NT2/D1 (cell line): ENCODE results near the gene FADS2.
A peak's percentile ranks its signal among the peaks of the same experiment; 100 is the strongest.

Experiments
- DNase-seq: peaks from one replicate; pipeline ENCODE4 v3.0.0-alpha.2; 2011; ENCODE audit warnings: low read depth, low spot score
- H3K27me3 ChIP-seq: 2 replicates; pipeline ENCODE4 v1.6.0; 2011; ENCODE audit warnings: mild to moderate bottlenecking; ENCODE audit not compliant: insufficient read length, insufficient read depth
- H3K36me3 ChIP-seq: 2 replicates; pipeline ENCODE4 v1.6.1; 2011; ENCODE audit warnings: mild to moderate bottlenecking, low read length, mixed read lengths; ENCODE audit not compliant: insufficient read depth, insufficient read length
- H3K4me1 ChIP-seq: 2 replicates; pipeline ENCODE4 v1.5.1; 2011; ENCODE audit not compliant: insufficient read depth, insufficient read length
- H3K4me3 ChIP-seq: 2 replicates; pipeline ENCODE4 v1.5.1; 2011; ENCODE audit warnings: low read depth; ENCODE audit not compliant: insufficient read length
- H3K9ac ChIP-seq: 2 replicates; pipeline ENCODE4 v1.6.0; 2011; ENCODE audit warnings: low read depth; ENCODE audit not compliant: insufficient read length
- H3K9me3 ChIP-seq: 2 replicates; pipeline ENCODE4 v1.5.1; 2011; ENCODE audit warnings: mild to moderate bottlenecking, low read length; ENCODE audit not compliant: insufficient read depth
- SUZ12 ChIP-seq: IDR thresholded peaks from 2 replicates; pipeline ENCODE4 v1.6.1; 2011; ENCODE audit not compliant: insufficient read length, insufficient read depth; ENCODE audit errors: extremely low read depth
- YY1 ChIP-seq: IDR thresholded peaks from 2 replicates; pipeline ENCODE4 v1.6.1; 2011; ENCODE audit not compliant: insufficient read length, insufficient read depth
- ZNF274 ChIP-seq: IDR thresholded peaks from 2 replicates; pipeline ENCODE4 v1.6.1; 2011; ENCODE audit warnings: mild to moderate bottlenecking, low read depth, low read length

The FADS2 gene

DNA sequence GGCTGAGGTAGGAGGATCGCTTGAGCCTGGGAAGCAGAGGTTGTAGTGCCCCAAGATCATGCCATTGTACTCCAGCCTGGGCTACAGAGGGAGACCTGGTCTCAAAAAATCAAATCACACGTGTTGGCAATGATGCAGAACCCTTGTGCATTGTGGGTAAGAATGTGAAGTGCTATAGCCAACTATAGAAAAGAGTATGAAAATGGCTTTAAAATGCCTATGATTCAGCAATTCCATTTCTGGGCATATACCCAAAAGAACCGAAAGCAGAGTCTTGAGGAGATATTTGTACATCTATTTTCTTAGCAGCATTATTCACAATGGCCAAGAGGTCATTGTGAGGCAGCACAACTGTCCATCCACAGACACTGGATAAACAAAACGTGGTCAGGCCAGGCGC is 65.9 kb downstream of the FADS2 start:
- H3K4me3 ChIP-seq = no peak overlapping the region
- H3K27me3 ChIP-seq = peaks cover 8% of the 10 kb centered on the region
- no peaks in the 10 kb centered on the region for H3K9me3 ChIP-seq
- H3K9ac ChIP-seq = no peak overlapping the region
- no peak for TF ChIP-seq YY1
- H3K4me1 ChIP-seq = peaks cover 19% of the 10 kb centered on the region
- DNase-seq = no peak
- H3K36me3 ChIP-seq = no peaks in the 10 kb centered on the region

DNA sequence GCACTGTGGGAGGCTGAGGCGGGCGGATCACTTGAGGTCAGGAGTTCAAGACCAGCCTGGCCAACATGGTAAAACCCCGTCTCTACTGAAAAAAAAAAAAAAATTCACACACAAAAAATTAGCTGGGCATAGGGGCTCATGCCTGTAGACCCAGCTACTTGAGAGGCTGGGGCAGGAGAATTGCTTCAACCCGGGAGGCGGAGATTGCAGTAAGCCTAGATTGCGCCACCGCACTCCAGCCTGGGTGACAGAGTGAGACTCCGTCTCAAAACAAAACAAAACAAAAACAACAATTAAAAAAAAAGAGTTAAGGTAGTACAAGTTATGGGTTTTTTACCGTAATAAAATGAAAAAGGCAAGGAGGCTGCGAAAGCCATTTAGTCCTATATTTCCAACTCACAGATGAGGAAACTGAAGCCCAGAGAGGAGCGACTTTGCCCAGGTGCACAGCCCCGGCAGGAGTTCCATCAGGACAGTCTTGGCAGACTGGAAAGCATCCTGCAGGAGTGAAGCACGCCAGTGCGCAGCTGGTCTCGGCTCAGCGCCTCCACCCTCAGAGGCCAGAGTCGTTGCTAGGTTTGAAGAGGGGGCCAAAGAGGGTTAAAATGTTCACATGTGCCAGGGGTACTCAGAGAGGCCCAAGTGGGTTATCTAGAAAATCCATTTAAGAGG is 67.1 kb downstream of the FADS2 start:
- DNase-seq = no peak
- Histone ChIP-seq H3K9ac (no peak overlapping the region), H3K27me3 (peaks cover 8% of the 10 kb centered on the region), H3K4me1 (peaks cover 18% of the 10 kb centered on the region), H3K4me3 (no peak overlapping the region), H3K36me3 (no peaks in the 10 kb centered on the region), H3K9me3 (no peaks in the 10 kb centered on the region)
- TF ChIP-seq ZNF274 (no peak), YY1 (no peak), SUZ12 (no peak)

DNA sequence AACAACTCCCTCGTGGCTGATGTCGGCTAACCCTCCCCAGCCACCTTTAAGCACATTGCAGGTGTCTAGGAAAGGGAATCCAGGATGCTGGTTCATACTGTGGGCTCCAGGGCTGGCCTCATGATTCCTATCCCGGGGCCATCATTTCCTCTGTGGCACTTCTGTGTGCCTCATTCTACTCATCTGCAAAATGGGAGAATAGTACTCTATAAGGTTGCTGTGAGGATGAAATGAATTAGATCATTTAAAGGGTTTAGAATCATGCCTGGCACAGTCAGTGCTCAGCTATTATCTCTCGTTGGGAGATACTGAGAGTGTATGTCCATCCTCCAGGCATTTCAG is 67.6 kb downstream of the FADS2 start:
- peaks cover 8% of the 10 kb centered on the region for H3K27me3 ChIP-seq
- H3K9me3 ChIP-seq = no peaks in the 10 kb centered on the region
- no peak for DNase-seq
- H3K4me1 ChIP-seq = peaks cover 14% of the 10 kb centered on the region
- no peak overlapping the region for H3K4me3 ChIP-seq
- no peak overlapping the region for H3K9ac ChIP-seq
- H3K36me3 ChIP-seq = no peaks in the 10 kb centered on the region
- TF ChIP-seq YY1 = no peak
- TF ChIP-seq SUZ12 = no peak
- TF ChIP-seq ZNF274 = no peak

DNA sequence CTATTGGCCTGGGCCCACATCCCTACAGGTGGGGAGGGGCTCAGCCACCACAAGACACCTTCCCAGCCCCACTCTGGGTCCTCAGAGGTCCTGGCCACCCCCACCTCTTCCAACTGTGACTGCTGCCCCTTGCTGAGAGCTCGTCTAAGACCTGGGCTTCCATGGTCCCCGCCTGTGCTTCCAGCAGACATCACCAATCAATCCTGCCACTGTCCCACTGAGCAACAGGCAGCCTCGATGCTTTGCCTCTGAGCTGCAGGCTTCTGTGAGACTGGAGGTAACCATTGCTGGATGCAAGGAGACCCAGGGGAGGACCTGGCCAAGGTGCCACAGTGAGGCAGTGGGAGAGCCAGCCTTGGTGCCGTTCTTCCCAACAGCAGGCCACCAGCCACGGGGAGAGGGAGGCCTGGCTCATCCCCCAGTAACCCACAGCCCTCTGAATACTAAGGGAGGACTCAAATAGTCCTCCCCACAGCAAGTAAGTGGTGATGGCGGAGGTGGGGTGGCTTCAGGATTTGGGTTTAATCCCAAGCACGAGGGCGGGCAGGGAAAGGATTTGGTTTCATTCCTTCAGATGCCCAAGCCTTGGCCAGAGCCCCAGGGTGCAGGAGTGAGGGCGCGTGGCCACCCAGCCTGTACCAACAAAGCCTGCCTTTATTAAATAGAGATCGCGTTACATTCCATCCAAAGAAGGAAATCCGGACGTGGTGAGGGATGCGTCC is 68.7 kb downstream of the FADS2 start:
- H3K27me3 ChIP-seq = peaks cover 8% of the 10 kb centered on the region

DNA sequence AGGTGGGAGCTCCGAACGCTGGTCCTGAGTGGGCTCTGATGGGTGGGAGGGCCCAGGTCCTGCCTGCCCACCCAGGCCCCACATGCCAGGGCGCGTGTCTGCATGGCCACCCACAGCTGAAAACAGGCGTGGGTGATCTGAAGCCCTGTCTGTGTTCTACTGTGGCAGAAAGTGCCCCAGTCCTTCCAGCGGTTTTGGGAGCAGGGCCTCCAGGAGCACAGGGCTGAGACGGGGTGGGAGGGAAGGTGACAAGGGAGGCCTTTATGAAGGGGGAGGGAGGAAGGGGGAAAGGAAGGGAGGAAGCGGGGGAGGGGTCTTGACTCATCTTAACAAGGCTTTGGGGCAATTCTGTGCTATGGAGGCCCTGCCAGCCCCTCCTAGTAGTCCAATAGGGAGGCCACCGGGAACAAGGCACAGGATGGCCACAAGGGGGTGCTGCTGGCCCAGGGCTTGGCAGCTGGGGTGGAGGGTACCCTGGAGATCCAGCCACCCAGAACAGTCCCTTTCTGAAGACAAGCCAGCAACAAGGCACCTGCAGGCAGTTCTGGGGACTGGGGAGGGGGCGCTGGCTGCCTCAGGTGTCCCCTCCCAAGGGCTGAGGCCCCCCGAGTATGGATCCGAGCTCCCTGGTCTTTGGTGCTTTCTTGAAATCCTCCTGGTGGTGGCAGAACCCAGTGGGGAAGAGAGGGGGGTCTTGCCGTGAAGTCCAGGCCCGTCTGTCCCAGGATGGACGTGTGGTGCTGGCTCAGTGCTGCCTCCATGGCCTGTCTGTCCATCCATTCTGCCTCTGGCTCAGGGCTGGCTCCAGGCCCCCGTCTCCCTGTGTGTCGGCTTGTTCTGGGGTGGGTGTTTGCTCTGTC is 69.5 kb downstream of the FADS2 start:
- Histone ChIP-seq H3K9me3 (no peaks in the 10 kb centered on the region), H3K4me3 (no peak overlapping the region), H3K36me3 (no peaks in the 10 kb centered on the region), H3K9ac (peak overlapping the region; percentile 62), H3K4me1 (peaks cover 16% of the 10 kb centered on the region), H3K27me3 (peaks cover 8% of the 10 kb centered on the region)
- TF ChIP-seq ZNF274 (no peak), YY1 (no peak), SUZ12 (no peak)
- DNase-seq = peak; percentile 79

More for the DNA sequence above, 68.7 kb downstream of the FADS2 start:
- Histone ChIP-seq H3K4me3 (no peak overlapping the region), H3K9me3 (no peaks in the 10 kb centered on the region), H3K9ac (peak overlapping the region; percentile 15), H3K36me3 (no peaks in the 10 kb centered on the region), H3K4me1 (peaks cover 13% of the 10 kb centered on the region)
- DNase-seq = no peak
- TF ChIP-seq YY1 = no peak
- TF ChIP-seq ZNF274 = no peak
- TF ChIP-seq SUZ12 = no peak

DNA sequence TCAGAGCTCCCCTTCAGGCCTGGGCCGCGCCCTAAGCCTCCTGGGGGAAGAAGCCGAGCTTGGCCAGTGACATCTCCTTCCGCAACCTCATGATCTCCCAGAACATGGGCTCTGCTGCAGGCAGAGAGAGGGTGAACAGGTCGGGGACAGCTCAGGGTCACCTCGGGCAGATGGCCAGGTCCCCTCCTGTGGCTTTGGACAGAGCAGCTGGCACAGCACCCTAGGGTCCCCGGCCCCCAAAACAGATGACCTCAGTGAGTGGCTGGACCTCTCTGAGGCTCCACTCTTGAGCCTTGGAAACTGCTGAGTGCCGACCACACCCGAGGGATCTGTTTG is 70.1 kb downstream of the FADS2 start:
- Histone ChIP-seq H3K4me3 (no peak overlapping the region), H3K36me3 (no peaks in the 10 kb centered on the region), H3K4me1 (peaks cover 21% of the 10 kb centered on the region), H3K9ac (peak overlapping the region; percentile 62), H3K9me3 (no peaks in the 10 kb centered on the region), H3K27me3 (peaks cover 2% of the 10 kb centered on the region)
- TF ChIP-seq YY1 (no peak), SUZ12 (no peak), ZNF274 (no peak)
- DNase-seq = no peak
